ENCODE data around the gene SCG3.
A peak's percentile ranks its signal among the peaks of the same experiment; 100 is the strongest.

SCG3 gene

GRCh38 chr15:51726302-51727073 is 45.2 kb downstream of the SCG3 start:
- peak in 1 of 58 donors; percentile 16 for DNase-seq

GRCh38 chr15:51727141-51727897 is 46.0 kb downstream of the SCG3 start:
- DNase-seq: no peak

GRCh38 chr15:51731549-51732267 is 50.4 kb downstream of the SCG3 start:
- peak in 1 of 58 donors; percentile 36 for DNase-seq

- DNase-seq: no peak
These were observed 51.3 kb downstream of the SCG3 start for GRCh38 chr15:51732646-51733045.

GRCh38 chr15:51735228-51736010 is 54.1 kb downstream of the SCG3 start:
- DNase-seq: peak in 1 of 58 donors; percentile 23

- peak in 2 of 58 donors; percentile 15 for DNase-seq
These were observed 54.8 kb downstream of the SCG3 start for GRCh38 chr15:51736069-51736468.

GRCh38 chr15:51736751-51737521 is 55.6 kb downstream of the SCG3 start:
- peak in 41 of 58 donors; percentile 23 to 82 (median 62) for DNase-seq

GRCh38 chr15:51737522-51738305 is 56.4 kb downstream of the SCG3 start, which contains the start of gene LYSMD2:
Gene LYSMD2, minus strand, starts transcription at chr15:51737655. Its CDS starts 33 bp downstream, at chr15:51737622.
- DNase-seq: peak in 49 of 58 donors; percentile 15 to 80 (median 61)

- DNase-seq: no peak
These were observed 57.2 kb downstream of the SCG3 start for GRCh38 chr15:51738553-51738952.

- no peak for DNase-seq
These were observed 57.9 kb downstream of the SCG3 start for GRCh38 chr15:51739061-51739712.

- no peak for DNase-seq
These were observed 68.0 kb downstream of the SCG3 start for GRCh38 chr15:51749307-51749706.

GRCh38 chr15:51750186-51750585 is 68.9 kb downstream of the SCG3 start:
- DNase-seq: no peak

- DNase-seq: peak in 49 of 58 donors; percentile 15 to 82 (median 51)
These were observed 69.7 kb downstream of the SCG3 start, which contains the start of gene TMOD2 for GRCh38 chr15:51750792-51751696. Gene TMOD2, plus strand, starts transcription at chr15:51751597. Its CDS starts 14,845 bp downstream, at chr15:51766442.

GRCh38 chr15:51751697-51752683 is 70.7 kb downstream of the SCG3 start:
- DNase-seq: peak in 31 of 58 donors; percentile 14 to 61 (median 37)

- DNase-seq: no peak
These were observed 71.6 kb downstream of the SCG3 start for GRCh38 chr15:51752888-51753287.

- DNase-seq: no peak
These were observed 73.0 kb downstream of the SCG3 start for GRCh38 chr15:51754267-51754666.
